CD14-positive monocyte (primary cell): ENCODE results near the gene SLC38A2. TPM values are rescaled to one million over a fixed set of nuclear protein-coding genes. Genes with fewer than 3 reads are reported as not detected.

Experiments used
- DNase-seq, 3 donors: peaks; one replicate each; pipeline ENCODE4 v3.0.0-alpha.2; 2011 to 2022
- H2AFZ ChIP-seq: 2 replicates; pipeline ENCODE4 v1.6.0; 2012; ENCODE audit warnings: mild to moderate bottlenecking, low read depth, low read length, inconsistent platforms; ENCODE audit not compliant: insufficient read depth, poor library complexity, severe bottlenecking
- H3K27ac ChIP-seq, 2 donors: 1 replicate in 1 of 2; 2 replicates in 1 of 2; pipeline ENCODE4 v1.5.1; 2012 to 2013; ENCODE audit warnings: low read length in 2 of 2, control low read depth in 1 of 2, inconsistent platforms in 1 of 2, low read depth in 1 of 2, mild to moderate bottlenecking in 1 of 2
- H3K27me3 ChIP-seq, 2 donors: one replicate each; pipeline versions ENCODE4 v1.6.0 to v1.6.1; 2011 to 2013; ENCODE audit warnings: low read length in 2 of 2; ENCODE audit not compliant: control insufficient read depth in 2 of 2, insufficient read depth in 2 of 2
- H3K36me3 ChIP-seq, 2 donors: replicated peaks in 1 of 2; 1 replicate in 1 of 2; 2 replicates in 1 of 2; pipeline versions ENCODE4 v1.5.1 to v1.6.1; 2012 to 2013; ENCODE audit warnings: low read length in 2 of 2, control low read depth in 1 of 2, inconsistent platforms in 1 of 2, mild to moderate bottlenecking in 1 of 2; ENCODE audit not compliant: insufficient read depth in 2 of 2, control insufficient read depth in 1 of 2
- H3K4me1 ChIP-seq, 2 donors: 1 replicate in 1 of 2; 2 replicates in 1 of 2; pipeline versions ENCODE4 v1.5.1 to v1.6.1; 2012 to 2013; ENCODE audit warnings: low read length in 2 of 2, control low read depth in 1 of 2, inconsistent platforms in 1 of 2, mild to moderate bottlenecking in 1 of 2, moderate library complexity in 1 of 2; ENCODE audit not compliant: insufficient read depth in 2 of 2, control insufficient read depth in 1 of 2
- H3K4me2 ChIP-seq: replicated peaks from 2 replicates; pipeline ENCODE3; 2012; ENCODE audit warnings: low read length, moderate library complexity, mild to moderate bottlenecking; ENCODE audit not compliant: poor library complexity, severe bottlenecking; ENCODE audit errors: extremely low read depth
- H3K4me3 ChIP-seq, 3 experiments: fragments of 200-600 bp in 1 of 3; sonication (generic) in 1 of 3; replicated peaks in 1 of 3; 1 replicate in 2 of 3; 2 replicates in 1 of 3; pipeline ENCODE4 v1.5.1; 2011 to 2013; ENCODE audit warnings: low read length in 3 of 3, mild to moderate bottlenecking in 3 of 3, control low read depth in 2 of 3, low read depth in 2 of 3, inconsistent platforms in 1 of 3, moderate library complexity in 1 of 3
- H3K79me2 ChIP-seq: 2 replicates; pipeline ENCODE4 v1.6.0; 2012; ENCODE audit warnings: mild to moderate bottlenecking, control low read depth, inconsistent platforms, low read length, moderate library complexity; ENCODE audit not compliant: insufficient read depth
- H3K9ac ChIP-seq: 2 replicates; pipeline ENCODE4 v1.6.0; 2017; ENCODE audit warnings: low read length, mild to moderate bottlenecking; ENCODE audit not compliant: insufficient read depth, poor library complexity, severe bottlenecking
- H3K9me3 ChIP-seq, 2 donors: replicated peaks in 1 of 2; 1 replicate in 1 of 2; 2 replicates in 1 of 2; pipeline versions ENCODE4 v1.5.1 to v1.6.1; 2012 to 2013; ENCODE audit warnings: low read length in 2 of 2, control low read depth in 1 of 2; ENCODE audit not compliant: control insufficient read depth in 1 of 2, insufficient read depth in 1 of 2
- H4K20me1 ChIP-seq: 2 replicates; pipeline ENCODE4 v1.6.0; 2012; ENCODE audit warnings: mild to moderate bottlenecking, low read length, control low read depth, moderate library complexity; ENCODE audit not compliant: insufficient read depth
- H3K27ac Mint-ChIP-seq, 7 donors: one replicate each; pipeline ENCODE4 v1.8.0; 2020; ENCODE audit warnings: mild to moderate bottlenecking in 7 of 7, mixed read lengths in 7 of 7, moderate library complexity in 6 of 7, inconsistent platforms in 2 of 7
- H3K27me3 Mint-ChIP-seq, 3 donors: one replicate each; pipeline ENCODE4 v1.8.0; 2021 to 2022; ENCODE audit warnings: low read depth in 3 of 3, mild to moderate bottlenecking in 3 of 3, mixed read lengths in 3 of 3, moderate library complexity in 3 of 3, inconsistent platforms in 1 of 3
- H3K36me3 Mint-ChIP-seq, 2 donors: one replicate each; pipeline ENCODE4 v1.8.0; 2020; ENCODE audit warnings: mixed read lengths in 2 of 2, inconsistent platforms in 1 of 2, mild to moderate bottlenecking in 1 of 2
- H3K4me1 Mint-ChIP-seq: one replicate; pipeline ENCODE4 v1.8.0; 2020; ENCODE audit warnings: mild to moderate bottlenecking, mixed read lengths
- H3K4me3 Mint-ChIP-seq, 2 donors: one replicate each; pipeline ENCODE4 v1.8.0; 2020; ENCODE audit warnings: mild to moderate bottlenecking in 2 of 2, mixed read lengths in 2 of 2, moderate library complexity in 1 of 2
- H3K9me3 Mint-ChIP-seq, 7 donors: one replicate each; pipeline ENCODE4 v1.8.0; 2020 to 2022; ENCODE audit warnings: mixed read lengths in 7 of 7, mild to moderate bottlenecking in 6 of 7, moderate library complexity in 6 of 7, inconsistent platforms in 2 of 7
- WGBS: methylation state at CpG from one replicate; pipeline ENCODE4 v1.1.5; 2013; ENCODE audit warnings: missing lambda C conversion rate; ENCODE audit not compliant: insufficient coverage; 5-methylcytosine and 5-hydroxymethylcytosine counted together
- intact Hi-C, 2 donors: fragments of 100-400 bp; cut with micrococcal nuclease; formaldehyde crosslinking; loops; one replicate each; pipeline versions ENCODE4 v1.15.0 to v1.15.1; 2023
- polyA plus RNA-seq, 3 donors: library from polyadenylated mRNA; depleted of rRNA in 1 of 3; unstranded in 2 of 3; stranded (reverse) in 1 of 3; fragments of 300-500 nt in 2 of 3; fragments of >200 nt in 1 of 3; fragmentation: Illumina TruSeq in 2 of 3; gene quantifications; 1 replicate in 2 of 3; 2 replicates in 1 of 3; pipeline ENCODE4 v1.2.3, GENCODE V29; 2012 to 2021
- TF ChIP-seq, protein P1 (sequence below): fragments of 200-600 bp; IDR thresholded peaks from one replicate; pipeline ENCODE4 v1.8.0; 2022; ENCODE audit warnings: antibody characterized with exemption, mild to moderate bottlenecking

SLC38A2 gene
- polyA plus RNA-seq, 3 donors: 33.8 to 116 (median 48.7) TPM

DNA sequence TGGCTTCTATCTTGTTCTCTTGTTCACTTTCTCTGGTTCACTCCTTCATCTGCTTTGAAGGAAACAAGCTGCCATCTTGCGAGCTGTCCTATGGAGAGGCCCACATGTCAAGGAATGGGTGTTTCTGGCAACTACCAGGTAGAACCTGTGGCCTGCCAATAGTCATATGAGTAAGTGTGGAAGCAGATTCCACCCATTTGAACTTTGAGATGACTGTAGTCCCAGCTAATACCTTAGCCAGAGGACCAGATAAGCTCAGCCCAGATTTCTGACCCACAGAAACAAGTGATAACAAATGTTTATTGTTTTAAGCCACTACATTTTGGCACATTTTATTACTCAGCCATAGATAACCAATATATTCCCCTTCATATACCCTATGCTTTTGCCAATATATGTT is 4.0 kb upstream of the SLC38A2 start:
- H3K4me3 ChIP-seq: no peak overlapping the region
- TF ChIP-seq, protein P1, sequence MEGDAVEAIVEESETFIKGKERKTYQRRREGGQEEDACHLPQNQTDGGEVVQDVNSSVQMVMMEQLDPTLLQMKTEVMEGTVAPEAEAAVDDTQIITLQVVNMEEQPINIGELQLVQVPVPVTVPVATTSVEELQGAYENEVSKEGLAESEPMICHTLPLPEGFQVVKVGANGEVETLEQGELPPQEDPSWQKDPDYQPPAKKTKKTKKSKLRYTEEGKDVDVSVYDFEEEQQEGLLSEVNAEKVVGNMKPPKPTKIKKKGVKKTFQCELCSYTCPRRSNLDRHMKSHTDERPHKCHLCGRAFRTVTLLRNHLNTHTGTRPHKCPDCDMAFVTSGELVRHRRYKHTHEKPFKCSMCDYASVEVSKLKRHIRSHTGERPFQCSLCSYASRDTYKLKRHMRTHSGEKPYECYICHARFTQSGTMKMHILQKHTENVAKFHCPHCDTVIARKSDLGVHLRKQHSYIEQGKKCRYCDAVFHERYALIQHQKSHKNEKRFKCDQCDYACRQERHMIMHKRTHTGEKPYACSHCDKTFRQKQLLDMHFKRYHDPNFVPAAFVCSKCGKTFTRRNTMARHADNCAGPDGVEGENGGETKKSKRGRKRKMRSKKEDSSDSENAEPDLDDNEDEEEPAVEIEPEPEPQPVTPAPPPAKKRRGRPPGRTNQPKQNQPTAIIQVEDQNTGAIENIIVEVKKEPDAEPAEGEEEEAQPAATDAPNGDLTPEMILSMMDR: no peak
- Mint-ChIP-seq H3K27ac (no peak overlapping the region), H3K36me3 (no peaks in the 10 kb centered on the region), H3K27me3 (peaks cover 0 to 7% (median 3%) of the 10 kb centered on the region in 3 donors), H3K4me3 (no peak overlapping the region), H3K9me3 (peaks cover 0 to 6% (median 0%) of the 10 kb centered on the region in 7 donors), H3K4me1 (peaks cover 20% of the 10 kb centered on the region)
- no peak overlapping the region for H3K9ac ChIP-seq
- no CpG with 5 or more reads among the region's 1 CpG for WGBS
- peaks cover 9 to 15% of the 10 kb centered on the region in 2 donors for H3K4me1 ChIP-seq
- peaks cover 20% of the 10 kb centered on the region for H3K79me2 ChIP-seq
- no peak overlapping the region for H3K27ac ChIP-seq
- no peak for DNase-seq
- no peaks in the 10 kb centered on the region for H3K27me3 ChIP-seq
- H3K4me2 ChIP-seq: no peak overlapping the region
- no peaks in the 10 kb centered on the region for H3K9me3 ChIP-seq
- intact Hi-C loops: loop anchor here (5.0 to 10.0 kb wide), 4 partner anchors 108 to 642 kb away; partner anchors contain the start of gene SCAF11 (in 1 of the 2)
- no peak overlapping the region for H2AFZ ChIP-seq
- H4K20me1 ChIP-seq: peaks cover 9% of the 10 kb centered on the region
- no peaks in the 10 kb centered on the region for H3K36me3 ChIP-seq

DNA sequence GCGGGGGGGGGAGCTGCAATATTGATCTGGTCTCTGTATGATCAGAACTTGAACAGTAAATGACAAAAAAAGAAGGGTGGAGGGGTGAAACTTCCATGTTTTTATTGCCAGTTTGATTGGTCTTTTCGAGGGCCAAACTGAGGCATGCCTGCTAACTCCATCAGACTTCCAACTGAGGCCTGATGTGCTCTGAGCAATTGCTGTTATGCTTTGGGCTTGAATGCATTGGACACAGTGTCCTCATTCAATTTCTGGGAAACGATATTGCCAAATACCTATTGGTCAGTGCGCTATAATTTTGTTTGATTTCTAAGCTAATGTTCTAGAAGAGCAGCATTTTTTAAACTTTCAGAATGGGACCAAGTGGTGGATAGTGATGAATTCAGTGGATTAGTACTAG is 2.1 kb upstream of the SLC38A2 start:
- Histone ChIP-seq H3K36me3 (peaks cover 8% of the 10 kb centered on the region in 2 donors), H3K4me1 (peaks cover 18 to 28% of the 10 kb centered on the region in 2 donors), H4K20me1 (peaks cover 27% of the 10 kb centered on the region), H3K79me2 (peaks cover 38% of the 10 kb centered on the region), H3K4me2 (no peak overlapping the region), H3K4me3 (no peak overlapping the region), H3K27me3 (no peaks in the 10 kb centered on the region), H3K27ac (no peak overlapping the region), H3K9ac (no peak overlapping the region), H2AFZ (no peak overlapping the region), H3K9me3 (no peaks in the 10 kb centered on the region)
- TF ChIP-seq, protein P1: no peak
- DNase-seq: no peak
- Mint-ChIP-seq H3K27me3 (peaks cover 0 to 11% (median 3%) of the 10 kb centered on the region in 3 donors), H3K9me3 (peaks cover 0 to 6% (median 0%) of the 10 kb centered on the region in 7 donors), H3K27ac (no peak overlapping the region), H3K4me1 (peaks cover 32% of the 10 kb centered on the region), H3K36me3 (peaks cover 9 to 10% of the 10 kb centered on the region in 2 donors), H3K4me3 (no peak overlapping the region)
- intact Hi-C loops: loop anchor here (5.0 to 10.0 kb wide), 6 partner anchors 98 to 640 kb away; partner anchors contain the start of gene SCAF11 (in 2 of the 2)
- 84% methylated on average over 2 of the region's 4 CpGs for WGBS
